ENCODE measurements around the gene FHOD3. TPM values are rescaled to one million over a fixed set of nuclear protein-coding genes. Genes with fewer than 3 reads are reported as not detected.

The FHOD3 gene
- total RNA-seq, 1 experiment from 2014 or later = 0.34 TPM

- TF ChIP-seq EZH2 (IDR thresholded peaks at IDR 0.05; ENCODE audit: borderline replicate concordance, low read depth, low read length, poor library complexity, severe bottlenecking) = no peak
- TF ChIP-seq, protein P1, sequence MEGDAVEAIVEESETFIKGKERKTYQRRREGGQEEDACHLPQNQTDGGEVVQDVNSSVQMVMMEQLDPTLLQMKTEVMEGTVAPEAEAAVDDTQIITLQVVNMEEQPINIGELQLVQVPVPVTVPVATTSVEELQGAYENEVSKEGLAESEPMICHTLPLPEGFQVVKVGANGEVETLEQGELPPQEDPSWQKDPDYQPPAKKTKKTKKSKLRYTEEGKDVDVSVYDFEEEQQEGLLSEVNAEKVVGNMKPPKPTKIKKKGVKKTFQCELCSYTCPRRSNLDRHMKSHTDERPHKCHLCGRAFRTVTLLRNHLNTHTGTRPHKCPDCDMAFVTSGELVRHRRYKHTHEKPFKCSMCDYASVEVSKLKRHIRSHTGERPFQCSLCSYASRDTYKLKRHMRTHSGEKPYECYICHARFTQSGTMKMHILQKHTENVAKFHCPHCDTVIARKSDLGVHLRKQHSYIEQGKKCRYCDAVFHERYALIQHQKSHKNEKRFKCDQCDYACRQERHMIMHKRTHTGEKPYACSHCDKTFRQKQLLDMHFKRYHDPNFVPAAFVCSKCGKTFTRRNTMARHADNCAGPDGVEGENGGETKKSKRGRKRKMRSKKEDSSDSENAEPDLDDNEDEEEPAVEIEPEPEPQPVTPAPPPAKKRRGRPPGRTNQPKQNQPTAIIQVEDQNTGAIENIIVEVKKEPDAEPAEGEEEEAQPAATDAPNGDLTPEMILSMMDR (conservative IDR thresholded peaks at IDR 0.05; ENCODE audit: low read depth, low read length) = no peak
- H3K9me3 ChIP-seq (ENCODE audit: low read depth, low read length, poor library complexity, severe bottlenecking) = no peaks in the 10 kb centered on the region
- H3K4me3 ChIP-seq (ENCODE audit: low read depth, low read length, poor library complexity, severe bottlenecking) = no peak overlapping the region
- CTCF ChIA-PET = no interaction called here
- peaks cover 33% of the 10 kb centered on the region for H3K27me3 ChIP-seq (replicated peaks; ENCODE audit: insufficient read depth, low read depth, low read length, poor library complexity)
- no peak for DNase-seq (ENCODE audit: low spot score)
- H3K27ac ChIP-seq (ENCODE audit: low read depth, low read length, poor library complexity, severe bottlenecking) = no peak overlapping the region
- POLR2A ChIA-PET (ENCODE audit: low non-redundant PET) = no interaction called here
- no TSS peak for BruUV-seq (replicated peaks)
- no peaks in the 10 kb centered on the region for H3K36me3 ChIP-seq (ENCODE audit: insufficient read depth, low read length, poor library complexity, severe bottlenecking)
- H3K4me1 ChIP-seq (ENCODE audit: insufficient read depth, low read length, poor library complexity, severe bottlenecking) = no peaks in the 10 kb centered on the region
- intact Hi-C loops (cut with micrococcal nuclease; ENCODE audit: unreplicated experiment) = no loop called here
These were observed 29.3 kb downstream of the FHOD3 start for GRCh38 chr18:36326771-36327170.

DNA sequence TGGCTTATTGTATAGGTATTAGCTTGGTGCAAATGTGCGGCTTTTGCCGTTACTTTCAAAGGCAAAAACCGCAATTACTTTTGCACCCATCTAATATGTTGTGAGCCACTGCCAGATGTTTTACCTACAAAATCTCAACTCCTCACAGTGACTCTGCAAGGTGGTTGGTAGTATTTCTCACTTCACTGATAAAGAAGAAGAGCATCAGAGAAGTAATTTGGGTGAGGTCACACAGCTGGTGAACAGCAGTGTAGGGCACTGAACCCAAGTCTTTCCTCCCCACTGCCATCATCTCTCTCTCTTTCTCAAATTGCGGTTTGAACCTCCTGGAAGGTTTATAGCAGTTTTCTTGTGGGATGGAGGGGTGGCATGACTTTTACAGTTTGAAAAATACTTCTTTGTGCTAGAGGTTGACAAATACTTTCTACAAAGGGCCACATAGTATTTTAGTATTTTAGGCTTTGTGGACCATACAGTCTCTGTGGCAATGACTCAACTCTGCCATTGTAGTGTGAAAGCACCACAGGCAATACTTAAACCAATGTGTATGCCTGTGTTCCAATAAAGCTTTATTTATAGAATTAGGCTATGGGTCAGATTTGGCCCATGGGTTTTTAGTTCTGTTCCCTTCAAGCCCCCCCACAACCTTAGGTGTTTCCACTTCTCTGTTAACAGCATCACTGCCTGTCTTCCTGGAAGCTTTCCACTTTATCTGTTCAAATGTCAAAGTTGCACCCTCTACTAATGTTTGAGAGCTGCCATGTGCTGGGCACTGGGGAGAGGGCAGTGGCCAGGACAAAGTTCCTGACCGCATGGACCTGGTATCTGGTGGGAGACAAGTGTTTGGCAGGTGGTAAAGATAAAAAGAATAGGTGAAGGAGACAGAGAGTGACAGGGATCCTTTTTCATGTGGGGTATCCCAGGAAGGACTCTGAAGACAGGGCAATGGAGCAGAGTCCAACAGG, 30.1 kb downstream of the FHOD3 start:
- BruUV-seq (replicated peaks) = no TSS peak
- DNase-seq (ENCODE audit: low spot score) = no peak
- no peak overlapping the region for H3K4me3 ChIP-seq (ENCODE audit: low read depth, low read length, poor library complexity, severe bottlenecking)
- POLR2A ChIA-PET (ENCODE audit: low non-redundant PET) = no interaction called here
- H3K36me3 ChIP-seq (ENCODE audit: insufficient read depth, low read length, poor library complexity, severe bottlenecking) = no peaks in the 10 kb centered on the region
- peaks cover 33% of the 10 kb centered on the region for H3K27me3 ChIP-seq (replicated peaks; ENCODE audit: insufficient read depth, low read depth, low read length, poor library complexity)
- CTCF ChIA-PET = no interaction called here
- TF ChIP-seq, protein P1 (conservative IDR thresholded peaks at IDR 0.05; ENCODE audit: low read depth, low read length) = no peak
- no peak for TF ChIP-seq EZH2 (IDR thresholded peaks at IDR 0.05; ENCODE audit: borderline replicate concordance, low read depth, low read length, poor library complexity, severe bottlenecking)
- intact Hi-C loops (cut with micrococcal nuclease; ENCODE audit: unreplicated experiment) = no loop called here
- H3K9me3 ChIP-seq (ENCODE audit: low read depth, low read length, poor library complexity, severe bottlenecking) = no peaks in the 10 kb centered on the region
- H3K27ac ChIP-seq (ENCODE audit: low read depth, low read length, poor library complexity, severe bottlenecking) = no peak overlapping the region
- no peaks in the 10 kb centered on the region for H3K4me1 ChIP-seq (ENCODE audit: insufficient read depth, low read length, poor library complexity, severe bottlenecking)

DNA sequence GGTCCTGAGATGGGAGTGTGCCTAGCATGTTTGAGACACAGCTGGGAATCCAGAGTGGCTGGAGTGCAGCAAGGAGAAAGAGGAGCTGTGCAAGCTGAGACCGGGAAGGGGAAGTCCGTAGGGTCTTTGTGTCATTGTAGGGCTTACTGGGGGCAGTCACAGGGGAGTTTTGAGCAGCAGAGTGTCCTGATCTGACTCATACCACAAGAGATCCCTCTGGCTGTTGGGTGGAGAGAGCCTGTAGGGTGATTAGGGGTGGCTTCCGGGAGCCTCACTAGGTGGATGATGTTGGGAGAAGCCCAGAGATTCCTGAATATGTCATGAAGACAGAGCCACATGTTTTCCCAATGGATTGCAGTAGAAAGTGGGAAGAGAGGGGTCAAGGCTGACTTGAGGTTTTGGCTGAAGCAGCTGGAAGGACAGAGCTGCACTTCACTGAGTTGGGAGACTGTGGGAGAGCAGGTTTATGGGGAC, 30.9 kb downstream of the FHOD3 start:
- Histone ChIP-seq H3K9me3 (ENCODE audit: low read depth, low read length, poor library complexity, severe bottlenecking) (no peaks in the 10 kb centered on the region), H3K4me1 (ENCODE audit: insufficient read depth, low read length, poor library complexity, severe bottlenecking) (no peaks in the 10 kb centered on the region), H3K36me3 (ENCODE audit: insufficient read depth, low read length, poor library complexity, severe bottlenecking) (no peaks in the 10 kb centered on the region), H3K27me3 (replicated peaks; ENCODE audit: insufficient read depth, low read depth, low read length, poor library complexity) (peaks cover 29% of the 10 kb centered on the region), H3K27ac (ENCODE audit: low read depth, low read length, poor library complexity, severe bottlenecking) (no peak overlapping the region), H3K4me3 (ENCODE audit: low read depth, low read length, poor library complexity, severe bottlenecking) (no peak overlapping the region)
- no peak for DNase-seq (ENCODE audit: low spot score)
- CTCF ChIA-PET = no interaction called here
- TF ChIP-seq EZH2 (IDR thresholded peaks at IDR 0.05; ENCODE audit: borderline replicate concordance, low read depth, low read length, poor library complexity, severe bottlenecking) = no peak
- TF ChIP-seq, protein P1 (conservative IDR thresholded peaks at IDR 0.05; ENCODE audit: low read depth, low read length) = no peak
- no TSS peak for BruUV-seq (replicated peaks)
- intact Hi-C loops (cut with micrococcal nuclease; ENCODE audit: unreplicated experiment) = no loop called here
- POLR2A ChIA-PET (ENCODE audit: low non-redundant PET) = no interaction called here

Measured in A673 (cell line).